ENCODE results near the gene CHST10.

Gene CHST10

DNA sequence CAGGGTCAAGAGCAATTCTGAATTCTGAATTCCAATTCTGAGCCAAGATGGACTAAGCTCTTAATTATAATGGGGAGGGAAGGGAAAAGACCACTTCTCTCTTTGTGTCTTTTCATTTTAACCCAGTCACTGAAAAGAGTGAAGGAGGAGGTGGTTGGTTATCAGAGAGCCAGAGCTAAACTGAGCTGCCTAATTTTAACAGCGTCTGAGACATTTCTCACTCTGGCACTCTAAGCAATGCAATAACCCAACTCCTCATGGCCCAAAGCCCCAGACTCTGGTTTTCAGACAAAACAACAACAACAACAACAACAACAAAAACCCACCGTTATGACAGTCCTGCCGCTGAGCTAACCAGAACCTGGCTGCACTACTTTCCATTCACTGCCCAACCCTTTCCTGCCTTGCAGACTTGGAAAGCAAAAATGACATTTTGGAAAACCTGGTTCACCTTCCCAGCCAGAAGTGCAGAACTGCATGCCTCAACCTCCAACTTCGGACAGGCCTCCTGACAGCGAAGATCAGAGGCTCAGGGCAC is 1.0 kb downstream of the CHST10 start:
- no peak for DNase-seq (ENCODE audit: low read depth)

DNA sequence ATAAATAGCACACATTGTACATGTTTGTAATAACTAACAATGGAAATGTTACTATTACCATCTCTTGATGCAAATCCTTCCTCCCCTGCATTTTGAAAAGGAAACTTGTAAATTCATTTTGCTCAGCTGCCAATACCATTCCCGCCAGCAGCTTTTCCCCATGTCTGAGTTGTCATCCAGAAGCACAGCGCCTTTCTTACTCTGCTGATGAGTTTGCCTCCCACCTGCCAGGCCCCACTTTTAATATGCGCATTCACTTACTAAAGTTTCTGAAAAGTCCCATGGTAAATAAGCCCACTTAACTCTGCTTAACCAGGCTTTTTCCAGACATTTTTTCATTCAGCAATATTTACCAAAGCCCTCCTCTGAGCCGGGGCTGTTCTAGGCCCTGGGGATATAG is 3.9 kb downstream of the CHST10 start:
- no peak for DNase-seq (ENCODE audit: low read depth)

- no peak for DNase-seq (ENCODE audit: low read depth)
These were observed 4.6 kb downstream of the CHST10 start for GRCh38 chr2:100412881-100413321.

DNA sequence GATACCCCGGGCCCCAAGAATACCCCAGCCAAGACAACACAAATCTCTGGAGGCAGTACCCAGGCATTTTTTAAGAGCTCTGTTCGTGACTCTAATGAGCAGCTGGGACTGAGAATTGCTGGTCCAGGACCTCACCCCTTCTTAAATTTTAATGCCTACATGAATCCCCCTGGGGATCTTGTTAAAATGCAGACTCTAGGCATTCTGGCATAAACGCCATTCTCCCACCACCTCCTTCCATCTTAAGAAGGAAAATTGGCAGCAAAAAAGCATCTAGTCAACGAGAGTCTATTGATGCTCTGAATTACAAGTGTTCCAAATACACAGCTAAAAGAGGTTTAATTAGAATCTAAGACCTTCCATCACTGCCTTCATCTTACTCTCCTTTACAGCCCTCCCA is 5.0 kb downstream of the CHST10 start:
- no peak for DNase-seq (ENCODE audit: low read depth)

GRCh38 chr2:100411841-100412292 is 5.6 kb downstream of the CHST10 start:
- no peak for DNase-seq (ENCODE audit: low read depth)

GRCh38 chr2:100409975-100410647 is 7.4 kb downstream of the CHST10 start:
- no peak for DNase-seq (ENCODE audit: low read depth)

DNA sequence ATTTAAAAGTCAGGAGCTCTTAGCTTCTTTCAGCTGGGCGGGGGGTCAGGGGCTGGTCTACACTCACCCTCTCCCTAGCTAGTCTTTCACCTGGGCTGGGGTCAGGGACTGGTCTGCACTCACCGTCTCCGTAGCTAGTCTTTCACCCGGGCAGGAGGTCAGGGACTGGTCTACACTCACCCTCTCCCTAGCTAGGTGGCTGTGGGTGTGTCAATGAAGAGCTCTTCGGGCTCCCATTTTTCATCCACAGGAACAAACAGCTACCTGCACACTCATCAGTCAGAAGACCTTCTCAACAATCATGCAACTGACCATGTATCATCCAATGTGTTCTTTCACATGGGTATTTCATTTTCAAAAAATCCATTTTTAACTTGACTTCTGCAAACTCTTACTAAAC is 8.0 kb downstream of the CHST10 start:
- DNase-seq (ENCODE audit: low read depth) = no peak

DNA sequence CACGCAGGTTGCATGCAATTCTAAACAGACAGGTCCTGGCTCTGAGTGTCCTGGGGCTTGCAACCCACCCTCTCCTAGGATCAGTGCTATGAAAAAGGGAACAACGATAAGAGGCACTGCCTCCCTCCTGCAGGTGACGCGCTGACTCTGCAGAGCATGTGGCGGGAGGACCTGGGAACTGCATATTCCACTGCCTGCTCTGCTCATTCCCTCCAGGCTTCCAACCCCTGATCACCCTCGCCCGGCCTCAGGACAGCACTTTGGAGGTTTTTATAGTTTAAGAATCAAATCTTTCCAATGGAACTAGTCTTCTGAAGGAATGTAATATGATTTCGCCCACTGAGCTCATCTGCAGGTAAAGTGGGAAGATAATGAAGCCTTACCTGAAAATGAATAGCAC is 8.5 kb downstream of the CHST10 start:
- DNase-seq (ENCODE audit: low read depth) = no peak

DNA sequence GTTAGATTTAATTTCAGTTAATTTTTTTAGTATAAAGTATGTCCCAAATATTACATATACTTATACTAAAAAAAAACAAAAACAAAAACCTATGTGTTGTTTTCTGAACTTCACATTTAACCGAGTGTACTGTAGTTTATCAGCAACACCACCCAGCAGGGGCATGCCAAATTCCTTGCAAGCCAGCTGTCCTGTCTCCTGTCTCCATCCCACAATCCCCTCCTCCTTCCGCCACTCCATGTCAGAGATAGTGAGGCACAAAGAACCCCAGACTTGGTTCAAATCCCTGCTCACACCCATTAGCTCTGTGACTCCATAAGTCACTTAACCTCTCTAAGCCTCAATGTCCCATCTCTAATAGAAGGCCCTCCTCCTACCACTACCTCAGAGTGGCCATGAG is 9.4 kb downstream of the CHST10 start:
- DNase-seq (ENCODE audit: low read depth) = no peak

DNA sequence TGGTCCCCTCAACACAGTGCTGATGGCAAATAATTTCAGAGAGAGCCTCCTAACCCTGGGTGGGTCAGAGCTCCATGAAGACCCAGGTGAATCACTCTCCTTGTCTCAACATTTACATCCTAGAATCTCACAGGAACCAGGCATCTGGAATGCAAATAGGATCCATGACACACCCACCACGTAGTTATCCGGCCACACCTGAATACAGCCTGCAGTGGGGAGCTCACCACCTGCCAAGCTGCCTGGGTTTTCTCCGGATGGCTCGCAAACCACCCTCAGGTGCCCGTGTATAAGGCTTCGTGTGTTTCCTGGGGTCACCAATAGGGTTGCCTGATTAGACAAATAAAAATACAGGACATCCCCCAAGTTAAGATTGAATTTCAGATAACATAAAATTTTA is 9.9 kb downstream of the CHST10 start:
- DNase-seq (ENCODE audit: low read depth) = no peak

DNA sequence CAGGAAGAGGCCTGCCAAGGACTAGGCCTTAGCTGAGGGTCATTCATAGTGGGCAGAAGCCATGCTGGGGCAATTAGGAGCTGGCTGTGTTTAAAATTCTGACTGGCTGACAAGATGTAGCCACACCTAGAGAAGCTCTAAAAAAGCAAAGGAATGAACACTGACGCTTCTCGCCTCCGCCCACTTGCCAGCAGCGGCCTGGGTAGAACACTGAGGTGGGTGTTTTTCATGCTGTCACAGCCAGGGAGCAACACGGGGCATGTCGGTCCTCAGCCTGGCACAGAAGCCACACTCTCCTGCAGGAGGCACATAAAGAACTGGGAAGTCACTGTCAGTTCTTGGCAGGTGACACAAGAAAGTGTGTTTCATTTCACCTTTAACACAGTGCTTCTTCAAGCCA is 10.4 kb downstream of the CHST10 start:
- no peak for DNase-seq (ENCODE audit: low read depth)

DNA sequence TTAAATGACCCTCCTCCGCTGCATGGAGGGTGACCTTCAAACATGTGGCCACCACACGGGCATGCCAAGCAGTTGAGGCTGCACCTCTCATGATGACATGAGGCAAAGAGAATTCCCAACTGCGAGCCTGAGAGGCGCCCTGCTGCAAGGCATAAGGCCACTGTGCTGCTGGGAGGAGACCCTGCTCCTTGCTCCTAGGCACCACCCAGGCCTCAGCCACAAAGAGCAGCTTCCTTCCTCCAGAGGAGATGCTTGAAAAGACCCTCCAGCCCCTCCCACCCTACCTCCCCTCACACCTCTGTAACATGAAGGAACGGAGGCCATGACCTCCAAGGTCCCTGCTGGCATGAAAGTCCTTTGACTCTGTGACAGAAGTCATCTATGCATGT is 11.4 kb downstream of the CHST10 start:
- no peak for DNase-seq (ENCODE audit: low read depth)

GRCh38 chr2:100405403-100406119 is 11.9 kb downstream of the CHST10 start:
- no peak for DNase-seq (ENCODE audit: low read depth)

DNA sequence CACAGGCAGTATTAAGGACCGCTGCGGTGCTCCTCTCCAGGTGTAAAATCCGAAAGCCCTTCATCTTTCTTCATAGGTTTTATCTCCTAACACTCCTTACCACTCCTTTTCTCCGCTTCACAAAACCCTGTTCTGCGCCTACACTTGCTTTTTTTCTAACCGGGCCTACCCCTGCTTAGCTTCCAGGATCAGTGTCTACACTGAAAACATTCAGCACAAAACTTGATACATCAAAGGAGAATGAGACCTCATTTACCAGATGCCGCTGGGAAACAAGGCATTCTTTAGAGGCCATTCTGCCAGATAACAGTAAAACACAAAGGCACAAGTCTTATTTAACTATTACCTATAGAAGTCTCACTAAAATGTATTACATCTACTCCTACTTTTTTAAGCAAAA is 13.1 kb downstream of the CHST10 start:
- DNase-seq (ENCODE audit: low read depth) = no peak

- no peak for DNase-seq (ENCODE audit: low read depth)
These were observed 13.7 kb downstream of the CHST10 start for GRCh38 chr2:100403722-100404121.

DNA sequence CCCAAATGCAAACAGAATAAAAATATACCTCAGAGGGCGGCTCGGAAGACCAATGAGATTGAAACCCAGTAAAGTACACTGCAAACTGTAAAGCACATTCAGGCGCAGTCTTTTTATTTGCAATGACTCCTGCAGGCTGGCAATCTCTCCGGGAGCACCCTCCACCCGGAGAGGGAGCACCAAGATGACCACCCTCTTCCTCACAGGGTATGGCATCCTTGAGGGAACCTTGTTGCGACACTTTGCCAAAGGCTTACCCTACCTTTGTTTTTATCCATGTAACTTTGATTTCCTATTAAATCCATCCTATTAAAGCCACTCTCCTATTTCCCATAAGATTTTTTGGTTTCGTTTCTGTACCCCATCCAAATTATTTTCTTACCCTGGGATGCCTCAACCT is 16.2 kb downstream of the CHST10 start:
- DNase-seq (ENCODE audit: low read depth) = no peak

- DNase-seq (ENCODE audit: low read depth) = no peak
These were observed 17.8 kb downstream of the CHST10 start for GRCh38 chr2:100399714-100400113.

GRCh38 chr2:100397976-100398375 is 19.5 kb downstream of the CHST10 start:
- DNase-seq (ENCODE audit: low read depth) = no peak

DNA sequence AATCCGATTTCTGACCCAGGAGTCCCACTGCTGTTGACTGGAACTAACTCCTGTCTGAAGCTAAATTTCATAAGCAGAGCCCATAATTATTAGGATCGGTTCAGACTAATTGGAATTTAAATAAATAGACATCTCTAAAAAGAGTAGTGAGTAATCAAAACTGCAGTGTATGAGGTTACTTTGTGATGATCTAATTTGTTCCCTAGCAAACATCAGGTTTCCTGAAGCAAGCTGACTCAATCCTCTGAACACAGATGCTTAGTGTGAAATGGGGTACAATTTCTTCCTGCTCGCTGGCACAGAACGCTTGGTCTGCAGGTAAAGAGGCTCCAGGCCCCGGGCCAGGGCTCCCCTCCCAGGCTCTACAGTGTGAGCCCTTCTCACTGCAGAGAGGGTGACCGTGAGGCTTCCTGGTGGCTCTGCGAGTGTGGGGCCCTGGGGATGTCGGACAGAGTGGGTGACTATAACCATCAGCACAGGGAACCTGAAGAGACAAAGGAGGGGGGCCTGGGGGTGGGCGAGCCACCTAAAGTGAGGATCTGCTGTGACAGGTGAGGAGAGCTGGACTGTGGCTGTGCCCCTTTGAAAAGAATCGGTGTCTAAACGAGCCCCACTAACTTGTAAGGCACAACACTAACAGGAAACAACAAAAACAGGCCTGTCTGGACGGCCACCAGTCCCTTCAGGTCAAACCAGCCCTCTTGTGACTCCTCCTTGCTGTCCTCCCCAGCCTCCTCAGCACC is 20.2 kb downstream of the CHST10 start:
- DNase-seq (ENCODE audit: low read depth) = no peak

- DNase-seq (ENCODE audit: low read depth) = no peak
These were observed 21.0 kb downstream of the CHST10 start for GRCh38 chr2:100396483-100396882.

GRCh38 chr2:100395532-100396350 is 21.7 kb downstream of the CHST10 start:
- DNase-seq (ENCODE audit: low read depth) = no peak

DNA sequence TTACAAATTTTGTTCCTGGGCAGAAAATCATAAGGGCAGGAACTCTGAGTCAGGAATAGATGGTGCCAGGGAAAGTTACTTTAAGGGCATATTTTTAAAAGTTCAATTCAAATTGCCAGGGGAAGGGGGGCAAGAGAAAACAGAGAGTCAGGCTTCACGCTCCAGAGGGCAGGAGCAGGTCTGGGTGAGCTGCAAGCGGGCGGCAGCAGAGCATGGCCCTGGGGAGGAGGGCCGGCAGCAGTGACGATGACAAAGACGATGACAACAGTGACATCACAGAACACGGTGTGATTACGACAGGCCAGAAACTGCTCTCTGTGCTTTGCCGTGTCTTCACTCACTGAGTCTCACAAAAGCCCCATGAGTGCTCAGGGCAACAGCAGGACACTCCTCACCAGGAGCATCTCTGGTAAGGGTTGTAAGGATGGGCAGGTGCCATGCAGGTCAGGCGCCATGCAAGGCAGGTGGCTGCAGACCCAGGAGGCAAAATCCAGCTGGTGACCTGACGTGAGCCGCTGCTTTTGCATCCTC is 23.3 kb downstream of the CHST10 start:
- no peak for DNase-seq (ENCODE audit: low read depth)

Measured in GM04503 (cell line).